ENCODE data around the gene NHS.

DNA sequence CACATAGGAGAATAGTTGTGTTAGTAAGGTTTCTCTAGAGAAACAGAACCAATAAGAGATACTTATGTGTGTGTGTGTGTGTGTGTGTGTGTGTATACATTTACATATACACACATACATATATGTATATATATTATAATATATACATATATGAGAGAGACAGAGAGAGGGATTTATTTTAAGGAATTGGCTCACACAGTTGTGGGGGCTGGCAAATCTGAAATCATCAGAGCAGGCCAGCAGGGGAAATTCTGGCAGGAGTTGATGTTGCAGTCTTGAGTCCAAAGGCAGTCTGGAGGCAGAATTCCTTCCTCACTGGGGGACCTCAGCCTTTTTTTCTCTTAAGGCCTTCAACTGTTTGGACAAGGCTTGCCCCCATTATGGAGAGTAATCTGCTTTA lies 38.6 kb upstream of the NHS start:
- TF ChIP-seq, protein P1, sequence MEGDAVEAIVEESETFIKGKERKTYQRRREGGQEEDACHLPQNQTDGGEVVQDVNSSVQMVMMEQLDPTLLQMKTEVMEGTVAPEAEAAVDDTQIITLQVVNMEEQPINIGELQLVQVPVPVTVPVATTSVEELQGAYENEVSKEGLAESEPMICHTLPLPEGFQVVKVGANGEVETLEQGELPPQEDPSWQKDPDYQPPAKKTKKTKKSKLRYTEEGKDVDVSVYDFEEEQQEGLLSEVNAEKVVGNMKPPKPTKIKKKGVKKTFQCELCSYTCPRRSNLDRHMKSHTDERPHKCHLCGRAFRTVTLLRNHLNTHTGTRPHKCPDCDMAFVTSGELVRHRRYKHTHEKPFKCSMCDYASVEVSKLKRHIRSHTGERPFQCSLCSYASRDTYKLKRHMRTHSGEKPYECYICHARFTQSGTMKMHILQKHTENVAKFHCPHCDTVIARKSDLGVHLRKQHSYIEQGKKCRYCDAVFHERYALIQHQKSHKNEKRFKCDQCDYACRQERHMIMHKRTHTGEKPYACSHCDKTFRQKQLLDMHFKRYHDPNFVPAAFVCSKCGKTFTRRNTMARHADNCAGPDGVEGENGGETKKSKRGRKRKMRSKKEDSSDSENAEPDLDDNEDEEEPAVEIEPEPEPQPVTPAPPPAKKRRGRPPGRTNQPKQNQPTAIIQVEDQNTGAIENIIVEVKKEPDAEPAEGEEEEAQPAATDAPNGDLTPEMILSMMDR (IDR thresholded peaks at IDR 0.05) = no peak
- no peak for TF ChIP-seq POLR2A (IDR thresholded peaks at IDR 0.05)
